OCI-LY3 (cell line): ENCODE measurements around the gene BMI1.
A peak's percentile ranks its signal among the peaks of the same experiment; 100 is the strongest.

ENCODE experiments used
- H2AFZ ChIP-seq: fragments of 200-600, 300-600 bp; shearing (Covaris generic); 2 replicates; pipeline ENCODE4 v1.6.0; 2014; ENCODE audit warnings: antibody characterized with exemption, low read depth, low read length
- H3K27ac ChIP-seq: fragments of 200-600, 300-600 bp; sonication (generic); 2 replicates; pipeline ENCODE4 v1.5.1; 2014; ENCODE audit warnings: mild to moderate bottlenecking, low read length, moderate library complexity, mixed read lengths
- H3K27me3 ChIP-seq: fragments of 200-600, 300-600 bp; sonication (generic); 2 replicates; pipeline ENCODE4 v1.6.1; 2014; ENCODE audit warnings: low read depth, low read length, mixed read lengths
- H3K36me3 ChIP-seq: fragments of 200-600, 300-600 bp; sonication (generic); replicated peaks from 2 replicates; pipeline ENCODE3; 2014; ENCODE audit warnings: low read depth, low read length, mixed read lengths
- H3K4me1 ChIP-seq: fragments of 300-600, 200-600 bp; sonication (generic); 2 replicates; pipeline ENCODE4 v1.6.1; 2014; ENCODE audit warnings: low read length, mixed read lengths
- H3K4me2 ChIP-seq: fragments of 200-600, 300-600 bp; sonication (generic); 2 replicates; pipeline ENCODE4 v1.6.1; 2014; ENCODE audit warnings: low read length, mixed read lengths
- H3K4me3 ChIP-seq: fragments of 300-600, 200-600 bp; sonication (generic); 2 replicates; pipeline ENCODE4 v1.5.1; 2014; ENCODE audit warnings: antibody characterized with exemption, mild to moderate bottlenecking, low read length, moderate library complexity
- H3K79me2 ChIP-seq: fragments of 300-600, 200-600 bp; shearing (Covaris generic); 2 replicates; pipeline ENCODE4 v1.6.1; 2014; ENCODE audit warnings: mild to moderate bottlenecking, low read length, mixed read lengths
- H3K9ac ChIP-seq: fragments of 300-600, 200-600 bp; shearing (Covaris generic); 2 replicates; pipeline ENCODE4 v1.6.0; 2014; ENCODE audit warnings: mild to moderate bottlenecking, low read length, moderate library complexity
- H3K9me3 ChIP-seq: fragments of 200-600, 300-600 bp; shearing (Covaris generic); 2 replicates; pipeline ENCODE4 v1.6.1; 2014; ENCODE audit warnings: low read length, mixed read lengths; ENCODE audit not compliant: insufficient read depth
- H4K20me1 ChIP-seq: fragments of 200-600, 300-600 bp; sonication (generic); 2 replicates; pipeline ENCODE4 v1.6.1; 2016; ENCODE audit warnings: low read length, mixed read lengths; ENCODE audit not compliant: insufficient read depth
- CTCF ChIP-seq: fragments of 200-600, 300-600 bp; sonication (generic); IDR thresholded peaks from 2 replicates; pipeline ENCODE4 v1.5.1; 2014; ENCODE audit warnings: antibody characterized with exemption, low read length, low read depth
- EZH2phosphoT487 ChIP-seq: fragments of 200-600 bp; shearing (Covaris generic); IDR thresholded peaks from 2 replicates; pipeline ENCODE4 v1.6.1; 2018; ENCODE audit warnings: antibody characterized with exemption, mixed run types, low read depth

The BMI1 gene

GRCh38 chr10:22372917-22373316 is 52.0 kb downstream of the BMI1 start:
- no peak overlapping the region for H2AFZ ChIP-seq
- no peaks in the 10 kb centered on the region for H3K79me2 ChIP-seq

GRCh38 chr10:22374489-22375126 is 53.7 kb downstream of the BMI1 start:
- Histone ChIP-seq H3K4me1 (peaks cover 31% of the 10 kb centered on the region), H3K79me2 (no peaks in the 10 kb centered on the region), H3K36me3 (no peaks in the 10 kb centered on the region), H3K27me3 (no peaks in the 10 kb centered on the region), H3K4me3 (no peak overlapping the region), H4K20me1 (no peaks in the 10 kb centered on the region), H3K9ac (no peak overlapping the region), H3K9me3 (no peaks in the 10 kb centered on the region), H2AFZ (no peak overlapping the region), H3K27ac (no peak overlapping the region), H3K4me2 (peak overlapping the region; percentile 7; the same call in 1 of the 2 replicates)
- TF ChIP-seq CTCF (no peak), EZH2phosphoT487 (no peak)

More at GRCh38 chr10:22372917-22373316, 52.0 kb downstream of the BMI1 start:
- Histone ChIP-seq H3K9me3 (no peaks in the 10 kb centered on the region), H3K4me1 (peaks cover 22% of the 10 kb centered on the region), H3K27me3 (no peaks in the 10 kb centered on the region), H4K20me1 (no peaks in the 10 kb centered on the region), H3K9ac (no peak overlapping the region), H3K27ac (no peak overlapping the region), H3K36me3 (no peaks in the 10 kb centered on the region), H3K4me3 (no peak overlapping the region), H3K4me2 (no peak overlapping the region)
- TF ChIP-seq EZH2phosphoT487 (no peak), CTCF (no peak)

GRCh38 chr10:22379059-22379458 is 58.2 kb downstream of the BMI1 start:
- H2AFZ ChIP-seq: no peak overlapping the region
- peak overlapping the region; percentile 77 for H3K4me2 ChIP-seq
- peaks cover 23% of the 10 kb centered on the region for H3K4me1 ChIP-seq
- no peaks in the 10 kb centered on the region for H3K79me2 ChIP-seq
- no peak overlapping the region for H3K9ac ChIP-seq
- no peaks in the 10 kb centered on the region for H3K9me3 ChIP-seq
- no peaks in the 10 kb centered on the region for H4K20me1 ChIP-seq
- no peaks in the 10 kb centered on the region for H3K27me3 ChIP-seq
- peak overlapping the region; percentile 55 for H3K4me3 ChIP-seq
- H3K36me3 ChIP-seq: no peaks in the 10 kb centered on the region
- H3K27ac ChIP-seq: no peak overlapping the region
- TF ChIP-seq EZH2phosphoT487: no peak
- no peak for TF ChIP-seq CTCF
